ENCODE measurements around the gene PYCR2. TPM values are rescaled to one million over a fixed set of nuclear protein-coding genes. Genes with fewer than 3 reads are reported as not detected.
A peak's percentile ranks its signal among the peaks of the same experiment; 100 is the strongest.

Gene PYCR2
- total and polyA plus RNA-seq, 2 of the 8 experiments (the other 6 are each of a cell fraction or from before 2014, with no cell fraction given), result 79.3 to 84.6 TPM

DNA sequence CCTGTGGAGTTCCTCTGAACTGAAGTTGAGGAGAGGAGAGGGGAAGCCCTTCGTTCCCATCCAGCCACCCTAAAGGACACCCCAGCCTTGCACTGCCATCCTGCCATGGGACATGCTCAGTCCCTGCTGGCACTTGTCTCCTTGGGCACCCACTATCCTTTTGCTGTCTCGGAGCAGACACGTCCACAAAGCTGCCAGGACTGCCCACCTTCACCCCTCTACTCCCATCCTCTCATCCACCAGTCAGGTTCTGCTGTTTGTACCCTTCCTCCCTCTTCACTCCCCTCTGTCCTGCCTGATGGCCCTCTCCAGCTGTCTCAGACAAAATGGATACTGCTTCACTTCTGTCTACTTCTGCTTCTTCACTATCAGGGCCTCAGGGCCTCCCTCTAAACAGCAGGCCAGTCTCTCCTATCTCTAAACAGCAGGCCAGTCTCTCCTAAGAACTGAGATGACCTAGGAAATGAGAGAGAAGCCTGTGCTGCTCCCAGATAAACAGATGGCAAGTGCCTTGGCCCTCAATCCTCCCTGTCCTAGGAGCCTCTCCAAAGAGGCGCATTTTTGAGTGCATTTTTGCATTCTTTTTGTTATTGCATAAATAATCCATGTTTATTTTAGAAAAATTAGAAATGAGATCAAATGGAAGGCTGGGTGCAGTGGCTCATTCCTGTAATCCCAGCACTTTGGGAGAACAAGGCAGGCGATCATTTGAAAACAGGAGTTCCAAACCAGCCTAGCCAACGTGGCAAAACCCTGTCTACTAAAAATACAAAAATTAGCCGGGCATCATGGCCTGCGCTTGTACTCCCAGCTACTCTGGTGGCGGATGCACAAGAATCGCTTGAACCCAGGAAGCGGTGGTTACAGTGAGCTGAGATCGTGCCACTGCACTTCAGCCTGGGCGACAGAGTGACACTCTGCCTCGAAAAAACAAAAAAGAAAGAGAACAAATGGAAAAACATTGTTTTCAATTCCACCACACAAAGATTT lies 4.4 kb upstream of the PYCR2 start:
- Histone ChIP-seq H2AFZ (ENCODE audit: low read length) (peak overlapping the region; percentile 70; the same call in 1 of the 2 replicates), H4K5ac (ENCODE audit: insufficient read length, low read depth, low read length) (no peak overlapping the region), H3K23ac (ENCODE audit: insufficient read length) (no peak overlapping the region), H2BK120ac (replicated peaks; ENCODE audit: low read depth, low read length) (no peak overlapping the region), H2BK15ac (ENCODE audit: low read length) (0 out of 2 replicates have a peak overlapping the region, but pooled peaks have one; percentile 72), H3K14ac (ENCODE audit: insufficient read length) (no peak overlapping the region), H3K56ac (replicated peaks; ENCODE audit: insufficient read length, low read depth, low read length) (no peak overlapping the region), H2BK12ac (ENCODE audit: low read depth, low read length) (peak overlapping the region; percentile 35; the same call in 1 of the 2 replicates), H3K4ac (replicated peaks; ENCODE audit: insufficient read length, low read depth, low read length) (no peak overlapping the region), H3K4me2 (ENCODE audit: insufficient read depth in 1 of 2, low read depth in 2 of 2, low read length in 2 of 2) (no peak overlapping the region), H3K4me3 (ENCODE audit: extremely low read depth in 1 of 4, insufficient read depth in 2 of 4, low read depth in 3 of 4, low read length in 4 of 4) (no peak overlapping the region), H3K9ac (replicated peaks in 1 of 4; ENCODE audit: extremely low read depth in 1 of 4, low read depth in 3 of 4, low read length in 3 of 4) (no peak overlapping the region), H3K4me1 (replicated peaks in 1 of 4; ENCODE audit: control insufficient read depth in 3 of 4, insufficient read depth in 4 of 4, low read length in 3 of 4) (peaks cover 0 to 4% (median 1%) of the 10 kb centered on the region in 4 experiments; a peak in 1 of 7 replicates), H2BK5ac (ENCODE audit: low read depth, low read length) (peak overlapping the region; percentile 60; the same call in 1 of the 2 replicates), H3K9me3 (ENCODE audit: insufficient read depth in 2 of 2, low read depth in 1 of 2, low read length in 1 of 2) (no peaks in the 10 kb centered on the region), H3K79me1 (ENCODE audit: low read depth, low read length) (no peaks in the 10 kb centered on the region), H4K8ac (ENCODE audit: extremely low read depth, insufficient read depth, low read length) (0 out of 2 replicates have a peak overlapping the region, but pooled peaks have one; percentile 11), H4K91ac (replicated peaks; ENCODE audit: insufficient read length, low read length) (no peak overlapping the region), H3K23me2 (ENCODE audit: low read depth, low read length) (peaks cover 1% of the 10 kb centered on the region; the same call in 1 of the 2 replicates), H3K18ac (ENCODE audit: extremely low read depth, low read length) (no peak overlapping the region; the same call in 1 of the 2 replicates), H3K79me2 (ENCODE audit: control insufficient read depth in 1 of 2, insufficient read depth in 2 of 2, low read length in 2 of 2) (peaks cover under 1% of the 10 kb centered on the region in 2 experiments; a peak in 2 of 4 replicates), H2AK5ac (ENCODE audit: low read depth, low read length) (0 out of 2 replicates have a peak overlapping the region, but pooled peaks have one; percentile 10), H3K27me3 (replicated peaks in 1 of 4; ENCODE audit: control insufficient read depth in 3 of 4, extremely low read depth in 1 of 4, insufficient read depth in 3 of 4, low read length in 3 of 4) (no peaks in the 10 kb centered on the region), H3K27ac (ENCODE audit: low read depth, low read length) (no peak overlapping the region), H2BK20ac (ENCODE audit: low read length) (0 out of 2 replicates have a peak overlapping the region, but pooled peaks have one; percentile 48), H3K36me3 (ENCODE audit: control insufficient read depth in 2 of 4, insufficient read depth in 4 of 4, low read length in 3 of 4) (no peaks in the 10 kb centered on the region), H4K20me1 (replicated peaks in 1 of 2; ENCODE audit: control insufficient read depth in 1 of 2, insufficient read depth in 2 of 2, low read length in 2 of 2) (no peaks in the 10 kb centered on the region)
- no peak for TF ChIP-seq EP300 (IDR thresholded peaks at IDR 0.05; ENCODE audit: borderline replicate concordance in 1 of 2, low read depth in 2 of 2, low read length in 2 of 2)
- no peak for TF ChIP-seq FOSL1 (IDR thresholded peaks at IDR 0.05; ENCODE audit: insufficient read depth, low read depth, low read length)
- TF ChIP-seq POU5F1 (IDR thresholded peaks at IDR 0.05; ENCODE audit: low read depth, low read length), result no peak
- TF ChIP-seq GTF2F1 (IDR thresholded peaks at IDR 0.05; ENCODE audit: borderline replicate concordance, low read depth, low read length), result no peak
- no peak for TF ChIP-seq BACH1 (IDR thresholded peaks at IDR 0.05; ENCODE audit: low read length)
- TF ChIP-seq HDAC2 (IDR thresholded peaks at IDR 0.05; ENCODE audit: borderline replicate concordance in 1 of 2, low read depth in 2 of 2, low read length in 2 of 2), result no peak
- no peak for TF ChIP-seq TCF12 (IDR thresholded peaks at IDR 0.05; ENCODE audit: low read depth, low read length)
- POLR2A ChIA-PET (ENCODE audit: partially characterized antibody), result no interaction called here
- WGBS, 2 experiments (ENCODE audit: extremely low coverage in 1 of 2, insufficient coverage in 1 of 2, insufficient read length in 1 of 2, insufficient replicate concordance in 2 of 2, low coverage in 1 of 2, low lambda C conversion rate in 2 of 2, missing lambda C conversion rate in 1 of 2), result 89% methylated on average over 13 of the region's 14 CpGs; no CpG with 5 or more reads in 1 of the 2 experiments
- CTCF ChIA-PET (ENCODE audit: partially characterized antibody), result interaction anchor here (1.0 to 1.9 kb wide), 3 partner anchors 17 to 59 kb away, joined by 3 to 8 read pairs (median 3); no protein-coding TSS in a partner anchor
- FAIRE-seq (no peak), DNase-seq (ENCODE audit: low read depth in 1 of 2, low spot score in 2 of 2) (no peak)
